Measurements from ENCODE around the gene C8A. TPM values are rescaled to one million over a fixed set of nuclear protein-coding genes. Genes with fewer than 3 reads are reported as not detected.

C8A gene
- total RNA-seq, 4 donors from 2014 or later, result not detected

DNA sequence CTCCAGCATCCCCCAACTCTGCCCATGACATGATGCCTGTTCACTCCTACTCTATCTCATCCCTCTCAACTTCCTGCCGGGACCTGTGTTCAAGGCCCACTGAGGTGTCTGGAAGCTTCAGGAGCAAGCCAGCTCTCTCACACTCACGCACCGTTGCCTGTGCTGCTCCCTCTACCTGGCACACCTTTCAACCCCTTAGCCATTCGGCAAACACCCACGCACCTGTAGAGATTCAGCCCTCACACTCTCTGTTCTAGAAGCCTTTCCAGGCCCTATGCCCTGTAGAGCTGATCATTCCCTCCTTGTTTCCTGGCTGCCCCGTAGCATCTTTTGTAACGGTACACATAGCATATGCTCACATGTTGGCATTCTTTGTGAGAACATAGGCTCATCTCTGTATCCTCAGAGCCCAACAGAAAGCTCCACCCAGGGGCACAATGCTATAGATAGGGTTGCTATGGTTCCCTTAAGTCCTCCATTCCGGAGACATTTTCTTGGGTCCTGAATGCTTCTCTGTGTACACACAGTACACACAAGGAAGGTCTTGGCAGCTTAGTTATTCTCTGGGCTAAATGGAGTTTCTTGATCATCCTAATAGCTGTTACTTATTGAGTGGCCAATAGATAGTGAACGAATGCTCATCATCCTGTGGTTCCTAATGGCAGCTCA lies 109.9 kb downstream of the C8A start:
- 85 to 86% methylated on average over 9 of the region's 9 CpGs for WGBS, 2 donors
- no peak overlapping the region for H3K27ac ChIP-seq
- peaks cover 0 to 10% (median 0%) of the 10 kb centered on the region in 4 donors for H3K9me3 ChIP-seq
- DNase-seq (ENCODE audit: low spot score in 2 of 2), result no peak
- no peaks in the 10 kb centered on the region for H3K27me3 ChIP-seq
- H3K36me3 ChIP-seq, result no peaks in the 10 kb centered on the region
- no peaks in the 10 kb centered on the region for H3K4me1 ChIP-seq
- H3K4me3 ChIP-seq, result no peak overlapping the region
- TF ChIP-seq, protein P1, sequence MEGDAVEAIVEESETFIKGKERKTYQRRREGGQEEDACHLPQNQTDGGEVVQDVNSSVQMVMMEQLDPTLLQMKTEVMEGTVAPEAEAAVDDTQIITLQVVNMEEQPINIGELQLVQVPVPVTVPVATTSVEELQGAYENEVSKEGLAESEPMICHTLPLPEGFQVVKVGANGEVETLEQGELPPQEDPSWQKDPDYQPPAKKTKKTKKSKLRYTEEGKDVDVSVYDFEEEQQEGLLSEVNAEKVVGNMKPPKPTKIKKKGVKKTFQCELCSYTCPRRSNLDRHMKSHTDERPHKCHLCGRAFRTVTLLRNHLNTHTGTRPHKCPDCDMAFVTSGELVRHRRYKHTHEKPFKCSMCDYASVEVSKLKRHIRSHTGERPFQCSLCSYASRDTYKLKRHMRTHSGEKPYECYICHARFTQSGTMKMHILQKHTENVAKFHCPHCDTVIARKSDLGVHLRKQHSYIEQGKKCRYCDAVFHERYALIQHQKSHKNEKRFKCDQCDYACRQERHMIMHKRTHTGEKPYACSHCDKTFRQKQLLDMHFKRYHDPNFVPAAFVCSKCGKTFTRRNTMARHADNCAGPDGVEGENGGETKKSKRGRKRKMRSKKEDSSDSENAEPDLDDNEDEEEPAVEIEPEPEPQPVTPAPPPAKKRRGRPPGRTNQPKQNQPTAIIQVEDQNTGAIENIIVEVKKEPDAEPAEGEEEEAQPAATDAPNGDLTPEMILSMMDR (IDR thresholded peaks at IDR 0.05), result no peak
- TF ChIP-seq EP300 (IDR thresholded peaks at IDR 0.05) (no peak), POLR2A (IDR thresholded peaks at IDR 0.05) (no peak)

DNA sequence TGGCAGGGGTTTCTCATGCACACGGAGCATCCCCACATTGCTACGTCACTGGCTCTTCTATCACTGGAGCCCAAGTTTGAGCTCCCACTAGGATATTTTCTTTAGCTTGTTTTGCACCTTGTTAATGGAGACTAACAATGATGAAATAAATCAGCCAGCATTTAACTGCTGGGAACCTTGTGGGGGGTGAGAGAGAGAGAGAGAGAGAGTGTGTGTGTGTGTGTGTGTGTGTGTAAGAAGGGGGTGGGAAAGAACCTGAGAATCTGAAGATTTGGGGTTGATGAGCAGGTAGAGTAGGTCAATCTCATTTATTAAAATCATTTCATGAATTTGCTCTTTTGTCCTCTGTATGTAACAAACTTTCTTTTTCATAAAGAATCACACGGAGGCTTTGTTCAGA lies 110.6 kb downstream of the C8A start:
- peaks cover 0 to 10% (median 0%) of the 10 kb centered on the region in 4 donors for H3K9me3 ChIP-seq
- TF ChIP-seq POLR2A (IDR thresholded peaks at IDR 0.05) (no peak), EP300 (IDR thresholded peaks at IDR 0.05) (no peak)
- TF ChIP-seq, protein P1 (IDR thresholded peaks at IDR 0.05), result no peak
- no peaks in the 10 kb centered on the region for H3K36me3 ChIP-seq
- 63 to 74% methylated on average over 3 of the region's 3 CpGs for WGBS, 2 donors
- DNase-seq (ENCODE audit: low spot score in 2 of 2), result no peak
- H3K27me3 ChIP-seq, result no peaks in the 10 kb centered on the region
- H3K4me3 ChIP-seq, result no peak overlapping the region
- no peaks in the 10 kb centered on the region for H3K4me1 ChIP-seq
- no peak overlapping the region for H3K27ac ChIP-seq

DNA sequence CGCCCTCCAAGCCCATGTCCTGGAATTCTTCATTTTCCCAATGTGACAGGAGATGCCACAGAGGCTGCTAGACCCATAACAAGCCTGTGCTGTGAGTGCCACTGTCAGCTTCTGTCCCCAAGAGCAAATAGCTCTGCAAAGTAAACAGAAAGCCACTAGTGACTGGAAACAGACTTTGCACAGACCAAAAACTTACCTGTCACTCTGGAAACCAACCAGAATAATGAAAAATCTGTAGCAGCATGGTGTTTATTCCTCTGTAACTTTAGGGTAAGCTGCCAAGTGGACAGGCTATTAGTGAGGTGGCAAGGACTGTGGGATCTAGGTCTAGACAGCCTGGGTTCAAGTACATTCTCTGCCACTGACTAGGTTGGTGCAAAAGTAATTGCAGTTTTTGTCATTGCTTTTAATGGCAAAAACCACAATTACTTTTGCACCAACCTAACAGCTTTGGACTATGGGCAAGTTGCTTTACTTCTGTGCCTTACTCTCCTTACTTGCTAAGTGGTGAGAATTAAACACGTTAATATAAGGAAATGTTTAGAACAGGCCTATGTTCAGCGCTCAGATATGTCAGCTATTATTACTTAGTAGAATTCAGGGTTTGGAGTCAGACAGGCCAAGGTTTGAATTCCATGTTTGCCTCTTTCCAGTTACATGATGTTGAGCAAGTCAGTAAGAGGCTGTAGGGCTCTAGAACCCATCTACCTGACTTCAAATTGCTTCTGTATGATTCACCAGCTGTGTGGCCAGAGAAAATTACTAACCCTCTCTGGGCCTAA lies 111.5 kb downstream of the C8A start, which contains the start of gene C8B:
TSS of gene C8B (minus strand) at position 100 of the 782 bp plus-strand sequence. CDS start at position 33, 67 bp downstream.
- no peaks in the 10 kb centered on the region for H3K36me3 ChIP-seq
- no peaks in the 10 kb centered on the region for H3K27me3 ChIP-seq
- 88 to 89% methylated on average over 3 of the region's 3 CpGs for WGBS, 2 donors
- H3K4me1 ChIP-seq, result no peaks in the 10 kb centered on the region
- no peak within 1 kb of the TSS for H3K4me3 ChIP-seq
- no peak within 1 kb of the TSS for H3K27ac ChIP-seq
- H3K9me3 ChIP-seq, result peaks cover 0 to 10% (median 0%) of the 10 kb centered on the region in 4 donors
- no peak for DNase-seq (ENCODE audit: low spot score in 2 of 2)
- TF ChIP-seq, protein P1 (IDR thresholded peaks at IDR 0.05), result no peak
- no peak for TF ChIP-seq POLR2A (IDR thresholded peaks at IDR 0.05)
- TF ChIP-seq EP300 (IDR thresholded peaks at IDR 0.05), result no peak

DNA sequence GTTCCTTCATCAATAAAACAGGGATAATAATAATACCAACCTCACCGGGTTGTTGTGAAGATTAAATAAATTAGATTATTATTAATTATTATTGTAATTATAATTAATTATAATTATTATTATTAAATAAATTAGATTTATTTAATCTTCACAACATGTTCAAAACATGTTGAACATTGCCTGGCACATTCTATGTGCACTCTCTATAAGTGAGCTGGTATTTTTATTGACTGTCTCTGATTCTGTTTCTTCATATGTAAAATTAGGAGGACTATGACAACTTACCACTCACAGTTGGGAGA lies 112.1 kb downstream of the C8A start:
- H3K27me3 ChIP-seq, result no peaks in the 10 kb centered on the region
- H3K9me3 ChIP-seq, result peaks cover 0 to 12% (median 0%) of the 10 kb centered on the region in 4 donors
- no peak for DNase-seq (ENCODE audit: low spot score in 2 of 2)
- H3K27ac ChIP-seq, result no peak overlapping the region
- H3K4me3 ChIP-seq, result no peak overlapping the region
- no peak for TF ChIP-seq POLR2A (IDR thresholded peaks at IDR 0.05)
- no peak for TF ChIP-seq EP300 (IDR thresholded peaks at IDR 0.05)
- TF ChIP-seq, protein P1 (IDR thresholded peaks at IDR 0.05), result no peak
- no peaks in the 10 kb centered on the region for H3K36me3 ChIP-seq
- H3K4me1 ChIP-seq, result no peaks in the 10 kb centered on the region
- WGBS, 2 donors, result 92 to 96% methylated on average over 1 of the region's 1 CpG

DNA sequence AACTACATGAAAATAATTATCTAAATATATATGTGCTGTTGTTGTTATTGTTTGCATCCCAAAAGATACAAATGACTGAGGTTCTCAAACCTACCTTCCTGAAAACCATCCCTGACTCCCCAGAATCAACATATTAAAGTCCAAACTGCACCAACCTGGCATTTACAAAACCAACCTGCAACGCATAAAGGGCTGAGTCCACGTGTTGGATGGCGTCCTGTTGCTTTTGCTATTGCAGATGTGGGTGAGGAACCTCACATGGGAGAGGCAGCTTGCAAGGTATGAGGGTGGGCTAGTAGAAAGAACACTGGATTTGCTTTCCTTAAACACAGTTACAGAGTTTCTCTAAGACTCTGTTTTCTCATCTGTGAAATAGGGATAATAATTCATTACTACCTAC lies 112.8 kb downstream of the C8A start:
- Histone ChIP-seq H3K27ac (no peak overlapping the region), H3K27me3 (no peaks in the 10 kb centered on the region), H3K4me3 (no peak overlapping the region), H3K4me1 (no peaks in the 10 kb centered on the region), H3K9me3 (peaks cover 0 to 16% (median 0%) of the 10 kb centered on the region in 4 donors), H3K36me3 (no peaks in the 10 kb centered on the region)
- no peak for DNase-seq (ENCODE audit: low spot score in 2 of 2)
- TF ChIP-seq EP300 (IDR thresholded peaks at IDR 0.05), result no peak
- TF ChIP-seq POLR2A (IDR thresholded peaks at IDR 0.05), result no peak
- TF ChIP-seq, protein P1 (IDR thresholded peaks at IDR 0.05), result no peak
- WGBS, 2 donors, result 69% methylated on average over 3 of the region's 3 CpGs
